ENCODE results near the gene TMEM100.

Gene TMEM100

DNA sequence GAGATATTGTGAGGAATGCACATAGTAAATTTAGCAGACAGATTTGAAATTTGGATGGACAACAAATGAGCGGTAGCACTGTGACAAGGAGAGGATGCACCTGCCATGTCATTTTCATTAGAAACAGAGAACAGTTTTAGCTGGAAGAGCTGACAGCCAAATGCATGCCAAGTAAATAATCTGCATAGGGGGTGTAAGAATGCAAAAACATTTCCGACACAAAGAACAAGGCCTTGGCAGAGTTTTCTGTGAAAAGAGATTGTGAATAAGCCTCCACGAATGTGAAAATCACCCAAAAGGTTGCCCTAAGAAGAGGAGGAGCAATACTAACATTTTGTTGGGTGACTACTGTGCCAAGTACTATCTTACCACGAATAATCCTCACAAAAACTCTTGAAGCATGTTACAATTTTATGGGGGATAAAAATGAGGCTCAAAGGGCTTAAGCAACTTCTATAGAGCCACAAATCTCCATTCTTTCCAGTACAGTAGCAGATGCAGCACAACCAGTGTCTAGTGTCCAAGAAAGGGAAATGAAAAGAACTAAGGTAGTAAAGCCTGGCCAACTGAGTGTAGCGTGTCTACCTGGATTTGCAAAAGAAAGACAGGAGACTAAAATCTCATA is 28.3 kb downstream of the TMEM100 start:
- H3K9me3 ChIP-seq = no peaks in the 10 kb centered on the region

GRCh38 chr17:55693254-55694216 is 29.1 kb downstream of the TMEM100 start:
- no peaks in the 10 kb centered on the region for H3K36me3 ChIP-seq
- no peaks in the 10 kb centered on the region for H3K27me3 ChIP-seq
- H3K4me1 ChIP-seq (ENCODE audit: control insufficient read depth in 1 of 2, insufficient read depth in 1 of 2, low read depth in 1 of 2, low read length in 1 of 2) = peaks cover 36 to 40% of the 10 kb centered on the region in 2 experiments
- TF ChIP-seq, protein P1, sequence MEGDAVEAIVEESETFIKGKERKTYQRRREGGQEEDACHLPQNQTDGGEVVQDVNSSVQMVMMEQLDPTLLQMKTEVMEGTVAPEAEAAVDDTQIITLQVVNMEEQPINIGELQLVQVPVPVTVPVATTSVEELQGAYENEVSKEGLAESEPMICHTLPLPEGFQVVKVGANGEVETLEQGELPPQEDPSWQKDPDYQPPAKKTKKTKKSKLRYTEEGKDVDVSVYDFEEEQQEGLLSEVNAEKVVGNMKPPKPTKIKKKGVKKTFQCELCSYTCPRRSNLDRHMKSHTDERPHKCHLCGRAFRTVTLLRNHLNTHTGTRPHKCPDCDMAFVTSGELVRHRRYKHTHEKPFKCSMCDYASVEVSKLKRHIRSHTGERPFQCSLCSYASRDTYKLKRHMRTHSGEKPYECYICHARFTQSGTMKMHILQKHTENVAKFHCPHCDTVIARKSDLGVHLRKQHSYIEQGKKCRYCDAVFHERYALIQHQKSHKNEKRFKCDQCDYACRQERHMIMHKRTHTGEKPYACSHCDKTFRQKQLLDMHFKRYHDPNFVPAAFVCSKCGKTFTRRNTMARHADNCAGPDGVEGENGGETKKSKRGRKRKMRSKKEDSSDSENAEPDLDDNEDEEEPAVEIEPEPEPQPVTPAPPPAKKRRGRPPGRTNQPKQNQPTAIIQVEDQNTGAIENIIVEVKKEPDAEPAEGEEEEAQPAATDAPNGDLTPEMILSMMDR (IDR thresholded peaks at IDR 0.05) = no peak
- H3K9me3 ChIP-seq = no peaks in the 10 kb centered on the region
- no peak overlapping the region for H3K4me3 ChIP-seq (ENCODE audit: low read depth in 1 of 2, low read length in 1 of 2)
- peak overlapping the region; percentile 50 for H3K27ac ChIP-seq

More for the DNA sequence above, 28.3 kb downstream of the TMEM100 start:
- no peaks in the 10 kb centered on the region for H3K36me3 ChIP-seq
- no peak overlapping the region for H3K27ac ChIP-seq
- no peak overlapping the region for H3K4me3 ChIP-seq (ENCODE audit: low read depth in 1 of 2, low read length in 1 of 2)
- H3K4me1 ChIP-seq (ENCODE audit: control insufficient read depth in 1 of 2, insufficient read depth in 1 of 2, low read depth in 1 of 2, low read length in 1 of 2) = peaks cover 36 to 40% of the 10 kb centered on the region in 2 experiments
- TF ChIP-seq, protein P1 (IDR thresholded peaks at IDR 0.05) = no peak
- no peaks in the 10 kb centered on the region for H3K27me3 ChIP-seq

DNA sequence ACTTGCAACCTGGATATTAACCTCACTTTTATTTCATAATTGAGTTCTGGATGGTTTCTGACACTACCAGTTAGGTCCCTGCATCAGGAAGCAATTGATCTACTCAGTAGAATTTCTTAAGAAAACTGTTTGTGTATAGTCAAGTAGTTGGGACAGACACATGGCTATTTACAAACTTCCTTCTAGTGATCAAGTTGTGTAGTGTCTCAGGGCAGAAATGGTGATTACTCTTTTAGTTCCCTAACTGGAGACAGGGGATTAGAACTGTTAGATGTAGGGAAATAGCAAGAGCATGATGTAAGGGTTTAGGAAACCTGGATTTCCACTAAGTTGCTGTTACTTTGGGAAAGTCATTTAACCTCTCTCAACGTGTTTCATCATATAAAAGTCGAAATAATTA is 30.4 kb downstream of the TMEM100 start:
- Histone ChIP-seq H3K36me3 (no peaks in the 10 kb centered on the region), H3K27me3 (no peaks in the 10 kb centered on the region), H3K4me1 (ENCODE audit: control insufficient read depth in 1 of 2, insufficient read depth in 1 of 2, low read depth in 1 of 2, low read length in 1 of 2) (peaks cover 36 to 40% of the 10 kb centered on the region in 2 experiments), H3K4me3 (ENCODE audit: low read depth in 1 of 2, low read length in 1 of 2) (no peak overlapping the region), H3K27ac (peak overlapping the region; percentile 50), H3K9me3 (no peaks in the 10 kb centered on the region)
- TF ChIP-seq, protein P1 (IDR thresholded peaks at IDR 0.05) = no peak

DNA sequence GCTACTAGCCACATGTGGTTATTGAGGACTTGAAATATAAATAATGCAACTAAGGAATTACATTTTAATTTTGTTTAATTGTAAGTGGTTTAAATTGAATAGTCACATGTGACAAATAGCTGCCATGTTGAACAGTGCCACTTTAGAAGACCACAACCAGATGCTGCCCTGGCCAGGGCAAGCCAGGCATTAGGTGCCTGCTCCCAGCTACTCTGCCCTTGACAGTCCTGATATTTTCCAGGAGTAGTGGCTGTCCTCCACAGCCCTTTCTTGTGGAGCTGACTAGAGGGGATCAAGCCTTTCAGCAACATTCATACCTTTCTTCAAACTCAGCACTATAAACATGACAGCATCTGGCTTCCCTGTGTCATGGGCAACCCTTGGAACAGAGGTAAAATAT is 31.0 kb downstream of the TMEM100 start:
- H3K36me3 ChIP-seq = no peaks in the 10 kb centered on the region
- TF ChIP-seq, protein P1 (IDR thresholded peaks at IDR 0.05) = no peak
- no peak overlapping the region for H3K4me3 ChIP-seq (ENCODE audit: low read depth in 1 of 2, low read length in 1 of 2)
- no peaks in the 10 kb centered on the region for H3K9me3 ChIP-seq
- no peaks in the 10 kb centered on the region for H3K27me3 ChIP-seq
- H3K4me1 ChIP-seq (ENCODE audit: control insufficient read depth in 1 of 2, insufficient read depth in 1 of 2, low read depth in 1 of 2, low read length in 1 of 2) = peaks cover 36 to 40% of the 10 kb centered on the region in 2 experiments
- peak overlapping the region; percentile 50 for H3K27ac ChIP-seq

GRCh38 chr17:55690105-55690508 is 32.6 kb downstream of the TMEM100 start:
- TF ChIP-seq, protein P1 (IDR thresholded peaks at IDR 0.05) = no peak
- Histone ChIP-seq H3K4me3 (ENCODE audit: low read depth in 1 of 2, low read length in 1 of 2) (no peak overlapping the region), H3K4me1 (ENCODE audit: control insufficient read depth in 1 of 2, insufficient read depth in 1 of 2, low read depth in 1 of 2, low read length in 1 of 2) (peaks cover 36 to 40% of the 10 kb centered on the region in 2 experiments), H3K27me3 (no peaks in the 10 kb centered on the region), H3K9me3 (no peaks in the 10 kb centered on the region), H3K36me3 (no peaks in the 10 kb centered on the region), H3K27ac (peak overlapping the region; percentile 56)
